NCI-H345 (cell line): Measurements from ENCODE around the gene UNC5A.

Source experiments
- DNase-seq: peaks from one replicate; lab custom pipeline; 2025; lab: John Stamatoyannopoulos, UW

The UNC5A gene

GRCh38 chr5:176821441-176821840 is 11.1 kb downstream of the UNC5A start:
- no peak for DNase-seq

- peak; percentile 78 for DNase-seq
Observed at GRCh38 chr5:176822041-176822792, 11.9 kb downstream of the UNC5A start.

- DNase-seq: no peak
Observed at GRCh38 chr5:176822793-176823481, 12.6 kb downstream of the UNC5A start.

- no peak for DNase-seq
Observed at GRCh38 chr5:176823869-176824412, 13.6 kb downstream of the UNC5A start.

- DNase-seq: no peak
Observed at GRCh38 chr5:176824604-176825003, 14.2 kb downstream of the UNC5A start.

- DNase-seq: no peak
Observed at GRCh38 chr5:176825234-176825633, 14.9 kb downstream of the UNC5A start.

- no peak for DNase-seq
Observed at GRCh38 chr5:176825957-176826356, 15.6 kb downstream of the UNC5A start.

- no peak for DNase-seq
Observed at GRCh38 chr5:176827736-176828414, 17.5 kb downstream of the UNC5A start.

- DNase-seq: no peak
Observed at GRCh38 chr5:176829320-176829719, 19.0 kb downstream of the UNC5A start.

- DNase-seq: no peak
Observed at GRCh38 chr5:176830422-176830994, 20.1 kb downstream of the UNC5A start.

GRCh38 chr5:176830995-176831423 is 20.6 kb downstream of the UNC5A start:
- no peak for DNase-seq

- DNase-seq: no peak
Observed at GRCh38 chr5:176831425-176831824, 21.1 kb downstream of the UNC5A start.

- no peak for DNase-seq
Observed at GRCh38 chr5:176832162-176832561, 21.8 kb downstream of the UNC5A start.

GRCh38 chr5:176833286-176833685 is 22.9 kb downstream of the UNC5A start:
- DNase-seq: no peak

GRCh38 chr5:176835918-176836317 is 25.6 kb downstream of the UNC5A start:
- no peak for DNase-seq

GRCh38 chr5:176836811-176837706 is 26.7 kb downstream of the UNC5A start:
- DNase-seq: no peak

GRCh38 chr5:176837707-176838115 is 27.4 kb downstream of the UNC5A start:
- DNase-seq: no peak

GRCh38 chr5:176843673-176844072 is 33.3 kb downstream of the UNC5A start:
- DNase-seq: no peak

- no peak for DNase-seq
Observed at GRCh38 chr5:176844281-176844680, 33.9 kb downstream of the UNC5A start.

- DNase-seq: peak; percentile 54
Observed at GRCh38 chr5:176844706-176845391, 34.5 kb downstream of the UNC5A start.

GRCh38 chr5:176845392-176845713 is 35.0 kb downstream of the UNC5A start:
- no peak for DNase-seq
